GM12878 (cell line): Measurements from ENCODE around the gene ADAMTS14.

Source experiments
- CEBPB ChIP-seq, 2 experiments: fragments of 150-350 bp in 1 of 2; IDR thresholded peaks; 2 replicates each; pipeline ENCODE4 v1.6.1; 2012 to 2014; ENCODE audit warnings: low read depth in 2 of 2, low read length in 2 of 2, borderline replicate concordance in 1 of 2, inconsistent platforms in 1 of 2
- CREM ChIP-seq: IDR thresholded peaks from 2 replicates; pipeline ENCODE4 v1.6.1; 2014; ENCODE audit warnings: antibody characterized with exemption, low read depth
- CTCF ChIP-seq, 3 experiments: IDR thresholded peaks in 2 of 3; conservative IDR thresholded peaks in 1 of 3; 2 replicates each; pipeline ENCODE4 v1.5.1; 2011; ENCODE audit warnings: low read depth in 3 of 3, low read length in 3 of 3, mild to moderate bottlenecking in 3 of 3, control low read depth in 2 of 3, moderate library complexity in 2 of 3, inconsistent platforms in 1 of 3, mixed read lengths in 1 of 3; ENCODE audit not compliant: control insufficient read depth in 2 of 3, insufficient read depth in 1 of 3; ENCODE audit errors: extremely low read depth in 1 of 3
- DPF2 ChIP-seq: fragments of 450-650 bp; IDR thresholded peaks from 2 replicates; pipeline ENCODE4 v1.6.1; 2017; ENCODE audit warnings: mild to moderate bottlenecking
- EP300 ChIP-seq, 2 experiments: fragments of 150-350 bp in 1 of 2; IDR thresholded peaks; 2 replicates each; pipeline ENCODE4 v1.6.1; 2011 to 2012; ENCODE audit warnings: low read depth in 2 of 2, low read length in 2 of 2, borderline replicate concordance in 1 of 2, improper control_type of control experiment in 1 of 2, inconsistent platforms in 1 of 2; ENCODE audit not compliant: control insufficient read depth in 1 of 2
- FOXK2 ChIP-seq: fragments of 450-650 bp; IDR thresholded peaks from 2 replicates; pipeline ENCODE4 v1.6.1; 2017; ENCODE audit warnings: mild to moderate bottlenecking, moderate library complexity
- HDAC6 ChIP-seq: fragments of 200-600 bp; sonication (generic); IDR thresholded peaks from one replicate; pipeline ENCODE4 v1.8.0; 2017; ENCODE audit warnings: antibody characterized with exemption; ENCODE audit not compliant: unreplicated experiment
- MAX ChIP-seq: IDR thresholded peaks from 2 replicates; pipeline ENCODE4 v1.6.1; 2012; ENCODE audit warnings: low read depth, low read length, improper control_type of control experiment
- NFIC ChIP-seq: IDR thresholded peaks from 2 replicates; pipeline ENCODE4 v1.6.1; 2012; ENCODE audit warnings: low read depth, mild to moderate bottlenecking, inconsistent platforms, low read length, moderate library complexity
- POLR2A ChIP-seq: IDR thresholded peaks from 2 replicates; pipeline ENCODE4 v1.6.1; 2011; ENCODE audit warnings: low read depth, mild to moderate bottlenecking, low read length

GRCh38 chr10:70626056-70626455 is 46.2 kb upstream of the ADAMTS14 start:
- TF ChIP-seq HDAC6 (no peak), CTCF (IDR thresholded peaks at IDR 0.05 in 2 of 3, conservative IDR thresholded peaks at IDR 0.05 in 1 of 3; ENCODE audit: control insufficient read depth in 2 of 3, extremely low read depth in 1 of 3, insufficient read depth in 1 of 3, low read depth in 3 of 3, low read length in 3 of 3) (no peak), DPF2 (no peak), POLR2A (no peak), EP300 (IDR thresholded peaks at IDR 0.05; ENCODE audit: borderline replicate concordance in 1 of 2, control insufficient read depth in 1 of 2, low read depth in 2 of 2, low read length in 2 of 2) (no peak), CREM (no peak), NFIC (no peak), CEBPB (IDR thresholded peaks at IDR 0.05; ENCODE audit: borderline replicate concordance in 1 of 2, low read depth in 2 of 2, low read length in 2 of 2) (no peak), FOXK2 (no peak), MAX (no peak)
